Measurements from ENCODE around the gene AGPAT4. TPM values are rescaled to one million over a fixed set of nuclear protein-coding genes. Genes with fewer than 3 reads are reported as not detected.

The AGPAT4 gene
- total and polyA plus RNA-seq, 7 donors = under 0.01 to 16.6 (median 6.9) TPM

DNA sequence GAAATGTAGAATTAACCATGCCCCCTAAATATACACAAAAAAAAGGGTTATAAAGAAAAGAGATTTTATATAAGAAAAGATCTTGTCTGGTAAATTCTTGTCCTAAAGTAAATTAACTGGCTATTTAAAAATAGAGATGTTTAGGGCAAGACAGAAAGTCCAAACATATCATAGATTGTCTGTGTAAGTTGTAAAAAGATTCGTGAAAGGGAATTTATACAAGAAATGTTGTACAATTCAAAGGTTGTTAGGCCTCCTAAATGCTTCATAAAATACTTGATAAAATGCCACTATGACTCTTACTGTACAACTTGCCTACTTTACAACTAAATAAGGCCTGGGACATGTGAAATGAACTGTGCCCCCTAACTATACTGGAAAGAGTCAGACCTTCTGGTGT lies 21.9 kb upstream of the AGPAT4 start:
- DNase-seq = no peak
- WGBS, 2 donors = 13 to 59% methylated on average over 1 of the region's 1 CpG
- H3K4me3 ChIP-seq = no peak overlapping the region
- no peak for TF ChIP-seq POLR2AphosphoS5 (IDR thresholded peaks at IDR 0.05)
- no peak for TF ChIP-seq EP300 (IDR thresholded peaks at IDR 0.05)
- TF ChIP-seq, protein P1, sequence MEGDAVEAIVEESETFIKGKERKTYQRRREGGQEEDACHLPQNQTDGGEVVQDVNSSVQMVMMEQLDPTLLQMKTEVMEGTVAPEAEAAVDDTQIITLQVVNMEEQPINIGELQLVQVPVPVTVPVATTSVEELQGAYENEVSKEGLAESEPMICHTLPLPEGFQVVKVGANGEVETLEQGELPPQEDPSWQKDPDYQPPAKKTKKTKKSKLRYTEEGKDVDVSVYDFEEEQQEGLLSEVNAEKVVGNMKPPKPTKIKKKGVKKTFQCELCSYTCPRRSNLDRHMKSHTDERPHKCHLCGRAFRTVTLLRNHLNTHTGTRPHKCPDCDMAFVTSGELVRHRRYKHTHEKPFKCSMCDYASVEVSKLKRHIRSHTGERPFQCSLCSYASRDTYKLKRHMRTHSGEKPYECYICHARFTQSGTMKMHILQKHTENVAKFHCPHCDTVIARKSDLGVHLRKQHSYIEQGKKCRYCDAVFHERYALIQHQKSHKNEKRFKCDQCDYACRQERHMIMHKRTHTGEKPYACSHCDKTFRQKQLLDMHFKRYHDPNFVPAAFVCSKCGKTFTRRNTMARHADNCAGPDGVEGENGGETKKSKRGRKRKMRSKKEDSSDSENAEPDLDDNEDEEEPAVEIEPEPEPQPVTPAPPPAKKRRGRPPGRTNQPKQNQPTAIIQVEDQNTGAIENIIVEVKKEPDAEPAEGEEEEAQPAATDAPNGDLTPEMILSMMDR (IDR thresholded peaks at IDR 0.05) = no peak
- TF ChIP-seq POLR2A (IDR thresholded peaks at IDR 0.05) = no peak
- no peaks in the 10 kb centered on the region for H3K36me3 ChIP-seq
- no peak overlapping the region for H3K27ac ChIP-seq
- H3K4me1 ChIP-seq = no peaks in the 10 kb centered on the region
- intact Hi-C loops (cut with DNase I) = no loop called here
- H3K9me3 ChIP-seq = no peaks in the 10 kb centered on the region
- no peaks in the 10 kb centered on the region for H3K27me3 ChIP-seq

DNA sequence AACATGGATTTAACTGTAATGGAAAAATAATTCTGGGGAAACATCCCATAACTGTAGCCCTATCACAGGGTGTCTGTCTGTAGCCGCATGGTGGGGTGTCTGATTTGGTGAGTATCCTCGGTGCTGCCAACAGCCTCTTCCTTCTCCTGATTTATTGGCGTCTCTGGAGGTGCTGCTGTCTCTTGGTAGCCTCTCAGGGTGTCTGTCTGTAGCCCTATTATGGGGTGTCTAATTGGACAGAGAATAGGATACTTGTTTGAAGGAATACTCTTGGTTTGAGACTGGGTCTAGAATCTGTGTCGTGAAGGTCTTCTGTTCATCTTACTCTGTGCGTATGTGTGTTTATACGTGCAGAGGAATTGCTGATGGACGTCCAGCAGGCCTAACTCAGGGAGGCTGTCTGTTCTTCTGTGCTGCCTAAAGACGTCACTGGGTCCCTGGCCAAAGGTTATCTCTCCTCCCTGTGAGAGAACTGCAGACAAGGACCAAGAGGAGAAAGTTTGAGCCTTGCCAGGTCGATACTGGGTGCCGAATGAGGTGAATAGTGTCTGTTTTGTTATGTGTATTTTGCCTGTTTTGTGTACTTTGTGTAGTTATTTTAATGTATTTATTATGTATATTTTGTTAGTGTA lies 18.9 kb upstream of the AGPAT4 start:
- no peaks in the 10 kb centered on the region for H3K36me3 ChIP-seq
- H3K27ac ChIP-seq = no peak overlapping the region
- no peaks in the 10 kb centered on the region for H3K27me3 ChIP-seq
- WGBS, 2 donors = 81 to 84% methylated on average over 10 of the region's 10 CpGs
- TF ChIP-seq EP300 (IDR thresholded peaks at IDR 0.05) (no peak), POLR2A (IDR thresholded peaks at IDR 0.05) (no peak), POLR2AphosphoS5 (IDR thresholded peaks at IDR 0.05) (no peak)
- TF ChIP-seq, protein P1 (IDR thresholded peaks at IDR 0.05) = no peak
- intact Hi-C loops (cut with DNase I) = no loop called here
- H3K4me3 ChIP-seq = no peak overlapping the region
- no peaks in the 10 kb centered on the region for H3K4me1 ChIP-seq
- no peak for DNase-seq
- no peaks in the 10 kb centered on the region for H3K9me3 ChIP-seq

DNA sequence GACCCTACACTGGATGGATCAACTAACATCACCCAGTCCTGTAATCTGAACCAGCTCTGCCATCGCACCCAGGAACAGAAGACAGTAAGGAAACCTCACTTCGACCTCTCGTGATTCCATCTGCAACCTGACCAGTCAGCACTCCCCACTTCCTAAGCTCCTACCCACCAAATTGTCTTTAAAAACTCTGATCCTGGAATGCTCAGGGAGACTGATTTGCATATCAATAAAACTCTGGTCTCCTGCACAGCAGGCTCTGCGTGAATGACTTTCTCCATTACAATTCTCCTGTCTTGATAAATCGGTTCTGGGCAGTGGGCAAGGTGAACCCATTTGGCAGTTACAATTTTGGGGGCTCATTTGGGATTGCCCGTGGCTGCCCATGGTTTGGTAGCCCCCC lies 18.3 kb upstream of the AGPAT4 start:
- no peaks in the 10 kb centered on the region for H3K9me3 ChIP-seq
- TF ChIP-seq POLR2AphosphoS5 (IDR thresholded peaks at IDR 0.05) = no peak
- no peak for TF ChIP-seq EP300 (IDR thresholded peaks at IDR 0.05)
- TF ChIP-seq, protein P1 (IDR thresholded peaks at IDR 0.05) = no peak
- no peak for TF ChIP-seq POLR2A (IDR thresholded peaks at IDR 0.05)
- WGBS, 2 donors = 89 to 92% methylated on average over 6 of the region's 6 CpGs
- H3K4me3 ChIP-seq = no peak overlapping the region
- H3K27me3 ChIP-seq = no peaks in the 10 kb centered on the region
- DNase-seq = no peak
- H3K4me1 ChIP-seq = no peaks in the 10 kb centered on the region
- intact Hi-C loops (cut with DNase I) = no loop called here
- H3K27ac ChIP-seq = no peak overlapping the region
- H3K36me3 ChIP-seq = no peaks in the 10 kb centered on the region

DNA sequence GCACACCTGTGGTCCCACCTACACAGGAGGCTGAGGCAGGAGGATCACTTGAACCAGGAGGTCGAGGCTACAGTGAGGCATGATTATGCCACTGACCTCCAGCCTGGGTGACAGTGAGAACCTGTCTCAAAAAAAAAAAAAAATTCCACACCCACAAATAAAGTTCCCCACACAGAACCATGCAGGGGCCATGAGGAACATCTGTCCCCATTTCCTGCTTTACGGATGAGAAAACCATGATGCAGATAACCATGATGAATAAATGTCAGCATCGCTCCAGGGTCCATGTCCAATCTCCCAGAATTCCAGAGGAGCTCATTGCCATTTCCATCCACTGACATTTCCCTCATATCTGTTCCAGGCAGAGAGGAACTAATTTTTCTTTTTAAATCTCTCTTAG lies 16.9 kb upstream of the AGPAT4 start:
- Histone ChIP-seq H3K9me3 (no peaks in the 10 kb centered on the region), H3K4me3 (no peak overlapping the region), H3K4me1 (no peaks in the 10 kb centered on the region), H3K36me3 (no peaks in the 10 kb centered on the region), H3K27me3 (no peaks in the 10 kb centered on the region), H3K27ac (no peak overlapping the region)
- WGBS, 2 donors = 74 to 76% methylated on average over 3 of the region's 3 CpGs
- intact Hi-C loops (cut with DNase I) = no loop called here
- no peak for DNase-seq
- TF ChIP-seq, protein P1 (IDR thresholded peaks at IDR 0.05) = no peak
- no peak for TF ChIP-seq POLR2AphosphoS5 (IDR thresholded peaks at IDR 0.05)
- no peak for TF ChIP-seq EP300 (IDR thresholded peaks at IDR 0.05)
- TF ChIP-seq POLR2A (IDR thresholded peaks at IDR 0.05) = no peak

DNA sequence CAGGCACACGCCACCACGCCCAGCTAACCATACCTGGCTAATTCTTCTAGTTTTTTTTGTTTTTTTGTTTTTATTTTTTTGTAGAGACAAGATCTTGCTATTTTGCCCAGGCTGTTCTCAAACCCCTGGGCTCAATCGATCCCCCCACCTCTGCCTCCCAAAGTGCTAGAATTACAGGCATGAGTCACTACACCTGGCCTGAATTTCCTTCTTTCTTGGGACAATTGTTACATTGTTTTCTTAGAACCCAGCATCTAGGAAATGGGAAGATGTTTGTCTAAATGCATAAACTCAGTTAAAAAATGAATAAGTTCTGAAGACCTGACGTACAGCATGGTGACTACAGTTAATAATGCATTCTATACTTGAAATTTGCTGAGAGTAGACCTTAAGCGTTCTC lies 10.8 kb upstream of the AGPAT4 start:
- intact Hi-C loops (cut with DNase I) = no loop called here
- no peaks in the 10 kb centered on the region for H3K4me1 ChIP-seq
- DNase-seq = no peak
- TF ChIP-seq POLR2A (IDR thresholded peaks at IDR 0.05) (no peak), EP300 (IDR thresholded peaks at IDR 0.05) (no peak), POLR2AphosphoS5 (IDR thresholded peaks at IDR 0.05) (no peak)
- TF ChIP-seq, protein P1 (IDR thresholded peaks at IDR 0.05) = no peak
- no peak overlapping the region for H3K4me3 ChIP-seq
- H3K9me3 ChIP-seq = no peaks in the 10 kb centered on the region
- no peaks in the 10 kb centered on the region for H3K36me3 ChIP-seq
- WGBS, 2 donors = 65 to 87% methylated on average over 5 of the region's 5 CpGs
- H3K27ac ChIP-seq = no peak overlapping the region
- H3K27me3 ChIP-seq = no peaks in the 10 kb centered on the region
